Measurements from ENCODE around the gene ZBTB43. TPM values are rescaled to one million over a fixed set of nuclear protein-coding genes. Genes with fewer than 3 reads are reported as not detected.

Gene ZBTB43
- total RNA-seq, 4 donors from 2014 or later = 21.2 to 46.1 (median 32.2) TPM

DNA sequence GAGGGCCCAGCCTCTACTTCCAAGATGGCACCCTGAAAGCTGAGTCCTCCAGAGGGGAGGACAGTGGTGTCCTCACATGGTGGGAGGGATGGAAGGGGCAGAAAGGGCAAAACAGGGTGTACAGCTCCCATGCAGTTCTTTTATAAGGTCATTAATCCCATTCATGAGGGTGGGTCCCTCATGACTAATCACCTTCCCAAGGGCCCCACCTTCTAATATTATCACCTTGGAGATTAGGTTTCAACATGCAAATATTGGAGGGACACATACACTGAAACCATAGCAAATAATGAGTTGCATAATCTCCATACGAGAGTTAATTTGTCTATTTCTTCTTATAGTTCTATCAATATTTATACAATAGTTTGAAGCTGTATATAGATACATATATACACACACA lies 5.8 kb upstream of the ZBTB43 start:
- TF ChIP-seq POLR2AphosphoS5 (IDR thresholded peaks at IDR 0.05) (no peak), CTCF (IDR thresholded peaks at IDR 0.05) (no peak), POLR2A (IDR thresholded peaks at IDR 0.05) (no peak), EP300 (IDR thresholded peaks at IDR 0.05) (no peak)
- Histone ChIP-seq H3K4me3 (no peak overlapping the region), H3K27ac (no peak overlapping the region), H3K27me3 (no peaks in the 10 kb centered on the region), H3K4me1 (peaks cover 3% of the 10 kb centered on the region), H3K36me3 (no peaks in the 10 kb centered on the region), H3K9me3 (no peaks in the 10 kb centered on the region)
- no peak for DNase-seq (ENCODE audit: low spot score in 2 of 2)
- WGBS = 66% methylated on average over 1 of the region's 1 CpG

GRCh38 chr9:126802318-126803059 lies 2.4 kb upstream of the ZBTB43 start:
- no peaks in the 10 kb centered on the region for H3K36me3 ChIP-seq
- no peaks in the 10 kb centered on the region for H3K27me3 ChIP-seq
- H3K4me3 ChIP-seq = no peak overlapping the region
- H3K27ac ChIP-seq = no peak overlapping the region
- no peak for TF ChIP-seq CTCF (IDR thresholded peaks at IDR 0.05)
- no peak for TF ChIP-seq POLR2A (IDR thresholded peaks at IDR 0.05)
- TF ChIP-seq POLR2AphosphoS5 (IDR thresholded peaks at IDR 0.05) = no peak
- TF ChIP-seq EP300 (IDR thresholded peaks at IDR 0.05) = no peak
- DNase-seq (ENCODE audit: low spot score in 2 of 2) = no peak
- WGBS = 69% methylated on average over 8 of the region's 8 CpGs
- H3K9me3 ChIP-seq = no peaks in the 10 kb centered on the region
- peaks cover 26% of the 10 kb centered on the region for H3K4me1 ChIP-seq

GRCh38 chr9:126804198-126804695 lies 593 bp upstream of the ZBTB43 start:
- Histone ChIP-seq H3K36me3 (peaks cover 4% of the 10 kb centered on the region), H3K9me3 (no peaks in the 10 kb centered on the region), H3K27ac (peak overlapping the region; percentile 95), H3K4me3 (peak overlapping the region; percentile 77), H3K4me1 (peaks cover 38% of the 10 kb centered on the region), H3K27me3 (no peaks in the 10 kb centered on the region)
- no peak for TF ChIP-seq POLR2AphosphoS5 (IDR thresholded peaks at IDR 0.05)
- no peak for TF ChIP-seq POLR2A (IDR thresholded peaks at IDR 0.05)
- TF ChIP-seq CTCF (IDR thresholded peaks at IDR 0.05) = no peak
- no peak for TF ChIP-seq EP300 (IDR thresholded peaks at IDR 0.05)
- no peak for DNase-seq (ENCODE audit: low spot score in 2 of 2)
- 67% methylated on average over 16 of the region's 16 CpGs for WGBS

GRCh38 chr9:126805554-126806262 lies 868 bp downstream of the ZBTB43 start:
- Histone ChIP-seq H3K4me3 (peak overlapping the region; percentile 77), H3K27me3 (no peaks in the 10 kb centered on the region), H3K27ac (peak overlapping the region; percentile 95), H3K36me3 (peaks cover 15% of the 10 kb centered on the region), H3K4me1 (peaks cover 39% of the 10 kb centered on the region), H3K9me3 (no peaks in the 10 kb centered on the region)
- DNase-seq (ENCODE audit: low spot score in 2 of 2) = peak in 1 of 2 donors; percentile 74
- 10% methylated on average over 8 of the region's 8 CpGs for WGBS
- TF ChIP-seq CTCF (IDR thresholded peaks at IDR 0.05) = no peak
- TF ChIP-seq POLR2A (IDR thresholded peaks at IDR 0.05) = no peak
- no peak for TF ChIP-seq EP300 (IDR thresholded peaks at IDR 0.05)
- TF ChIP-seq POLR2AphosphoS5 (IDR thresholded peaks at IDR 0.05) = no peak

DNA sequence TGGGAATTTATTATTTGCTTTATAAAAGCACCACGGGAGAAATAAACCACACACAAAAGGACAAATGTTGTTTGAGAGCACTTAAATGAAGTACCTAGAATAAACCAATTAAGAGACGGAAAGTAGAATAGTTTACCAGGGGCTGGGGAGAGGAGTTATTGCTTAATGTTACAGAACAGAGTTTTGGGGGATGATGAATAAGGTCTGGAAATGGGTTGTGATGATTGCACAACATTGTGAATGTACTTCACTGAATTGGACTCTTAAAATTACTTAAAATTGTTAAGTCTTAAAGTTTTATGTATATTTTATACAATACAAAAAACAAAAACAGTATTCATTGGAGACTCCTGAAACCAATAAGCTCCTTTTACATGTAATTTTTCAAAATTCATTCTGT lies 1.5 kb downstream of the ZBTB43 start:
- Histone ChIP-seq H3K36me3 (peaks cover 20% of the 10 kb centered on the region), H3K4me3 (peak overlapping the region; percentile 77), H3K27ac (peak overlapping the region; percentile 95), H3K9me3 (no peaks in the 10 kb centered on the region), H3K27me3 (no peaks in the 10 kb centered on the region), H3K4me1 (peaks cover 39% of the 10 kb centered on the region)
- 55% methylated on average over 2 of the region's 2 CpGs for WGBS
- no peak for TF ChIP-seq CTCF (IDR thresholded peaks at IDR 0.05)
- TF ChIP-seq POLR2AphosphoS5 (IDR thresholded peaks at IDR 0.05) = no peak
- no peak for TF ChIP-seq POLR2A (IDR thresholded peaks at IDR 0.05)
- TF ChIP-seq EP300 (IDR thresholded peaks at IDR 0.05) = no peak
- DNase-seq (ENCODE audit: low spot score in 2 of 2) = no peak
